ENCODE measurements around the gene ZKSCAN3. TPM values are rescaled to one million over a fixed set of nuclear protein-coding genes. Genes with fewer than 3 reads are reported as not detected.
"Not testable (repeated sequence)": the region's sequence is repeated elsewhere in the genome, so short reads cannot be mapped to it uniquely, and the experiment has no call there.

ZKSCAN3 gene
- 1 to 10 TPM; 4.0 to 4.5 TPM for total RNA-seq
- long read RNA-seq, donor 1, full-length matches to known transcripts = 1 of 3 reads
- long read RNA-seq, donor 1, partial matches to known transcripts = 0 of 3 reads
- long read RNA-seq, donor 1, other reads (novel, unspliced or antisense) = 2 of 3 reads
- long read RNA-seq, donor 2, full-length matches to known transcripts = 2 of 9 reads
- long read RNA-seq, donor 2, partial matches to known transcripts = 1 of 9 reads
- long read RNA-seq, donor 2, other reads (novel, unspliced or antisense) = 6 of 9 reads

GRCh38 chr6:28349892-28350737 is at the start of gene ZKSCAN3:
Gene ZKSCAN3, plus strand, starts transcription at chr6:28349947. Its CDS starts 9,640 bp downstream, at chr6:28359587.
- peak; percentile 94 for DNase-seq (ENCODE audit: low spot score)
- intact Hi-C loops (cut with DNase I) = loop anchor here (10.0 kb wide), 1 partner anchor 215 kb away; no protein-coding TSS in a partner anchor

GRCh38 chr6:28303570-28303969 is 46.2 kb upstream of the ZKSCAN3 start:
- intact Hi-C loops (cut with DNase I) = no loop called here
- DNase-seq (ENCODE audit: low spot score) = no peak

GRCh38 chr6:28306363-28306762 is 43.4 kb upstream of the ZKSCAN3 start:
- intact Hi-C loops (cut with DNase I); DNase-seq (ENCODE audit: low spot score): not testable (repeated sequence)

- intact Hi-C loops (cut with DNase I) = no loop called here
- no peak for DNase-seq (ENCODE audit: low spot score)
These were observed 38.5 kb upstream of the ZKSCAN3 start for GRCh38 chr6:28311139-28311823.

- intact Hi-C loops (cut with DNase I) = no loop called here
These were observed 36.8 kb upstream of the ZKSCAN3 start for GRCh38 chr6:28312939-28313338.

GRCh38 chr6:28315628-28316027 is 34.1 kb upstream of the ZKSCAN3 start:
- no peak for DNase-seq (ENCODE audit: low spot score)
- intact Hi-C loops (cut with DNase I) = loop anchor here in 1 of 2 donors (5.0 kb wide), 1 partner anchor 782 kb away; the partner anchor contains the start of gene OR2J1

More at GRCh38 chr6:28312939-28313338, 36.8 kb upstream of the ZKSCAN3 start:
- no peak for DNase-seq (ENCODE audit: low spot score)

- intact Hi-C loops (cut with DNase I) = loop anchor here in 1 of 2 donors (1.0 to 5.0 kb wide), 2 partner anchors 10 to 779 kb away; partner anchors contain the start of gene OR2J1
- DNase-seq (ENCODE audit: low spot score) = not testable (repeated sequence)
These were observed 31.9 kb upstream of the ZKSCAN3 start for GRCh38 chr6:28317866-28318265.

GRCh38 chr6:28322661-28323060 is 27.1 kb upstream of the ZKSCAN3 start:
- no peak for DNase-seq (ENCODE audit: low spot score)
- intact Hi-C loops (cut with DNase I) = loop anchor here in 1 of 2 donors (5.0 kb wide), 1 partner anchor 830 kb away; no protein-coding TSS in a partner anchor

- intact Hi-C loops (cut with DNase I) = loop anchor here in 1 of 2 donors (5.0 kb wide), 1 partner anchor 828 kb away; no protein-coding TSS in a partner anchor
These were observed 25.8 kb upstream of the ZKSCAN3 start for GRCh38 chr6:28323813-28324424.

GRCh38 chr6:28326371-28326948 is 23.3 kb upstream of the ZKSCAN3 start:
- intact Hi-C loops (cut with DNase I) = no loop called here
- no peak for DNase-seq (ENCODE audit: low spot score)

More at GRCh38 chr6:28323813-28324424, 25.8 kb upstream of the ZKSCAN3 start:
- DNase-seq (ENCODE audit: low spot score) = no peak

GRCh38 chr6:28330041-28330440 is 19.7 kb upstream of the ZKSCAN3 start:
- DNase-seq (ENCODE audit: low spot score) = no peak
- intact Hi-C loops (cut with DNase I) = loop anchor here in 1 of 2 donors (5.0 kb wide), 1 partner anchor 58 kb away; no protein-coding TSS in a partner anchor

GRCh38 chr6:28333047-28333446 is 16.7 kb upstream of the ZKSCAN3 start:
- DNase-seq (ENCODE audit: low spot score) = no peak
- intact Hi-C loops (cut with DNase I) = loop anchor here in 1 of 2 donors (5.0 kb wide), 1 partner anchor 61 kb away; no protein-coding TSS in a partner anchor

- intact Hi-C loops (cut with DNase I) = loop anchor here in 1 of 2 donors (5.0 kb wide), 1 partner anchor 61 kb away; no protein-coding TSS in a partner anchor
- no peak for DNase-seq (ENCODE audit: low spot score)
These were observed 16.1 kb upstream of the ZKSCAN3 start for GRCh38 chr6:28333599-28334018.

GRCh38 chr6:28334286-28335039 is 15.3 kb upstream of the ZKSCAN3 start:
- intact Hi-C loops (cut with DNase I) = loop anchor here in 1 of 2 donors (5.0 kb wide), 1 partner anchor 62 kb away; no protein-coding TSS in a partner anchor
- DNase-seq (ENCODE audit: low spot score) = no peak

GRCh38 chr6:28335040-28335563 is 14.6 kb upstream of the ZKSCAN3 start:
- intact Hi-C loops (cut with DNase I) = no loop called here
- DNase-seq (ENCODE audit: low spot score) = no peak

GRCh38 chr6:28335564-28336283 is 14.0 kb upstream of the ZKSCAN3 start, which contains the start of gene ZSCAN31:
Gene ZSCAN31, minus strand, starts transcription at chr6:28336148. Its CDS starts 6,465 bp downstream, at chr6:28329683.
- intact Hi-C loops (cut with DNase I) = no loop called here
- DNase-seq (ENCODE audit: low spot score) = peak; percentile 97
